GM12891 (cell line): ENCODE results near the gene ERICH4.
A peak's percentile ranks its signal among the peaks of the same experiment; 100 is the strongest.
"Not testable (repeated sequence)": the region's sequence is repeated elsewhere in the genome, so short reads cannot be mapped to it uniquely, and the experiment has no call there.

Experiments
- DNase-seq: peaks from one replicate; pipeline ENCODE4 v3.0.0; 2011; ENCODE audit warnings: low spot score; ENCODE audit not compliant: insufficient read length
- FAIRE-seq: peaks from 2 replicates; lab custom pipeline; 2011; peaks lifted over from hg19 to GRCh38; lab: Jason Lieb, UNC
- PAX5 ChIP-seq: IDR thresholded peaks from 2 replicates; pipeline ENCODE4 v1.6.1; 2011; ENCODE audit warnings: low read length, moderate library complexity, mild to moderate bottlenecking; ENCODE audit not compliant: insufficient read depth, severe bottlenecking
- POLR2A ChIP-seq: IDR thresholded peaks from 2 replicates; pipeline ENCODE4 v1.6.1; 2011; ENCODE audit warnings: low read depth, low read length, control low read depth
- POLR2AphosphoS5 ChIP-seq: IDR thresholded peaks from 2 replicates; pipeline ENCODE4 v1.6.1; 2011; ENCODE audit warnings: low read depth, low read length, control low read depth
- POU2F2 ChIP-seq: IDR thresholded peaks from 2 replicates; pipeline ENCODE4 v1.6.1; 2011; ENCODE audit warnings: low read depth, mild to moderate bottlenecking, control low read depth, low read length, moderate library complexity
- SPI1 ChIP-seq: IDR thresholded peaks from 2 replicates; pipeline ENCODE4 v1.6.1; 2011; ENCODE audit warnings: low read depth, low read length, control low read depth
- TAF1 ChIP-seq: IDR thresholded peaks from 2 replicates; pipeline ENCODE4 v1.6.1; 2011; ENCODE audit warnings: low read depth, low read length, control low read depth

Gene ERICH4

GRCh38 chr19:41433171-41433570, 9.8 kb upstream of the ERICH4 start:
- no peak for TF ChIP-seq POLR2A
- TF ChIP-seq POLR2AphosphoS5: no peak
- no peak for TF ChIP-seq SPI1
- no peak for TF ChIP-seq PAX5
- no peak for TF ChIP-seq POU2F2
- no peak for TF ChIP-seq TAF1
- FAIRE-seq: no peak
- no peak for DNase-seq

GRCh38 chr19:41434450-41434849, 8.5 kb upstream of the ERICH4 start:
- FAIRE-seq (no peak), DNase-seq (no peak)
- TF ChIP-seq PAX5 (no peak), POLR2A (no peak), SPI1 (no peak), POLR2AphosphoS5 (no peak), TAF1 (no peak), POU2F2 (no peak)

GRCh38 chr19:41435376-41435775, 7.6 kb upstream of the ERICH4 start:
- FAIRE-seq, DNase-seq: not testable (repeated sequence)

- no peak for FAIRE-seq
- DNase-seq: no peak
- TF ChIP-seq TAF1 (no peak), PAX5 (no peak), POLR2A (no peak), SPI1 (no peak)
Measured at GRCh38 chr19:41435936-41436673, 6.9 kb upstream of the ERICH4 start.

GRCh38 chr19:41436674-41436951, 6.3 kb upstream of the ERICH4 start:
- no peak for FAIRE-seq
- TF ChIP-seq POLR2AphosphoS5: no peak
- TF ChIP-seq TAF1: no peak
- no peak for TF ChIP-seq PAX5
- TF ChIP-seq POU2F2: no peak
- no peak for TF ChIP-seq SPI1
- no peak for TF ChIP-seq POLR2A
- DNase-seq: no peak

- no peak for DNase-seq
- FAIRE-seq: no peak
- no peak for TF ChIP-seq POLR2A
- TF ChIP-seq PAX5: no peak
- TF ChIP-seq POLR2AphosphoS5: no peak
- no peak for TF ChIP-seq TAF1
- no peak for TF ChIP-seq SPI1
- TF ChIP-seq POU2F2: no peak
Measured at GRCh38 chr19:41437944-41438574, 4.9 kb upstream of the ERICH4 start.

GRCh38 chr19:41439441-41440222, 3.3 kb upstream of the ERICH4 start, which contains the start of gene DMAC2:
TSS of gene DMAC2 (minus strand) at chr19:41439912. CDS start at chr19:41439899, 13 bp downstream.
- peak; percentile 98 for FAIRE-seq

GRCh38 chr19:41441321-41441945, 1.5 kb upstream of the ERICH4 start:
- FAIRE-seq (no peak), DNase-seq (no peak)
- no peak for TF ChIP-seq POU2F2
- TF ChIP-seq POLR2A: no peak
- TF ChIP-seq PAX5: no peak
- no peak for TF ChIP-seq TAF1
- TF ChIP-seq POLR2AphosphoS5: no peak
- TF ChIP-seq SPI1: no peak

More at GRCh38 chr19:41439441-41440222, 3.3 kb upstream of the ERICH4 start, which contains the start of gene DMAC2:
- peak; percentile 84 for DNase-seq
- peak; percentile 82 for TF ChIP-seq POLR2A
- TF ChIP-seq POLR2AphosphoS5: peak; percentile 81
- peak; percentile 5 for TF ChIP-seq PAX5
- no peak for TF ChIP-seq POU2F2
- TF ChIP-seq SPI1: no peak
- TF ChIP-seq TAF1: peak; percentile 87

GRCh38 chr19:41443813-41444455, 978 bp downstream of the ERICH4 start:
- FAIRE-seq: no peak

More at GRCh38 chr19:41443813-41444455, 978 bp downstream of the ERICH4 start:
- DNase-seq: no peak
- no peak for TF ChIP-seq PAX5
- TF ChIP-seq TAF1: no peak
- no peak for TF ChIP-seq POU2F2
- no peak for TF ChIP-seq POLR2A
- TF ChIP-seq POLR2AphosphoS5: no peak
- TF ChIP-seq SPI1: no peak
